Activated naive CD8-positive, alpha-beta T cell treated with anti-CD3 and anti-CD28 coated beads, Interleukin-2, amount 50 U/mL, for 24 hours (primary cell): ENCODE data around the gene CDH13.

ENCODE experiments used
- ATAC-seq: fragments of 150-1000 bp; cut with Tn5 transposase; one replicate; pipeline ENCODE4 v1.10.0; 2021
- DNase-seq: peaks from one replicate; pipeline ENCODE4 v3.0.0; 2021
- H3K27ac Mint-ChIP-seq: one replicate; pipeline ENCODE4 v1.8.0; 2021; ENCODE audit warnings: mild to moderate bottlenecking, mixed read lengths
- H3K27me3 Mint-ChIP-seq: one replicate; pipeline ENCODE4 v1.8.0; 2021; ENCODE audit warnings: mixed read lengths
- H3K36me3 Mint-ChIP-seq: one replicate; pipeline ENCODE4 v1.8.0; 2021; ENCODE audit warnings: low read depth, mixed read lengths
- H3K4me1 Mint-ChIP-seq: one replicate; pipeline ENCODE4 v1.8.0; 2021; ENCODE audit warnings: mixed read lengths
- H3K4me3 Mint-ChIP-seq: one replicate; pipeline ENCODE4 v1.8.0; 2021; ENCODE audit warnings: mild to moderate bottlenecking, moderate library complexity, mixed read lengths
- H3K9me3 Mint-ChIP-seq: one replicate; pipeline ENCODE4 v1.8.0; 2021; ENCODE audit warnings: mixed read lengths

CDH13 gene

GRCh38 chr16:83629426-83629825, 1002.7 kb downstream of the CDH13 start:
- Mint-ChIP-seq H3K36me3 (no peaks in the 10 kb centered on the region), H3K27ac (no peak overlapping the region), H3K9me3 (no peaks in the 10 kb centered on the region), H3K4me1 (no peaks in the 10 kb centered on the region), H3K4me3 (no peak overlapping the region), H3K27me3 (no peaks in the 10 kb centered on the region)
- no peak for DNase-seq
- ATAC-seq: no peak

DNA sequence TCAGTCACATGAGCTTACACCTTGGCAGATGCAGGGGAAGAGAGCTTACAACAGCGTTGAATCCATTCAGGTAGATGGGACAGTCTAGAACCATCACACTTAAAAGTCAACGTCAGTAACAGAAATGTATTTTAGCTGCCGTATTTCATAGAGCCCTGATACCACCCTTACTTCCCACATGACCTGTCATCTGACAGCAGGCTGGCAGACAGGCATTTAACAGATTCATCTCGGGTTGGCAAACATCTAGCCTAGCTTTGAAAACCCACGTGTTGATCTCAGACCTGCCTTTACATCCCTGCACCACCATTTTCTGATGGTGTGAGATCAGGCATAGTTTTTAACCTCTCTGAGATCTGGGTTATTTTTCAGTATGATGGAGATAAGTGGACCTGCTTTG, 1003.1 kb downstream of the CDH13 start:
- Mint-ChIP-seq H3K9me3 (no peaks in the 10 kb centered on the region), H3K4me1 (no peaks in the 10 kb centered on the region), H3K27ac (no peak overlapping the region), H3K36me3 (no peaks in the 10 kb centered on the region), H3K4me3 (no peak overlapping the region), H3K27me3 (no peaks in the 10 kb centered on the region)
- DNase-seq (no peak), ATAC-seq (no peak)

DNA sequence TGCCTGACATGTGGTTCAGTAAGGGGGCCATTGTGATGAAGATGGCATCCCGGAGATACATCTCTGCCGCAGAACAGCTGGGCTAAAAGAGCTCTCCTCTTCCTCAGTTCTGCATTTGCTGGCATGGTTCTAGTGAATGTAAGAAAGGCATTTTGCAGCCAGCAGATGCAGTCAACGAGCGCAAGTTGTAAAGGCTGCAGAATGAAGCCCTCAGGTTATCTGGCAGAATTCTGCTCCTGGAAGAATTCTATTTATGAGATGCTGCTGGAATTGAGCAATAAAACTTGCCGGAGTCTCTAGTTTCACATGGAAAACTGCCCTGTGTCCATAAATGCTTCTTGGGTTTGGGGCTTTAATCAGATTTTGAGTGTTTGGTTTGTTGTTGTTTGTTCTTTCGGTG, 1004.2 kb downstream of the CDH13 start:
- no peak overlapping the region for H3K4me3 Mint-ChIP-seq
- H3K27ac Mint-ChIP-seq: no peak overlapping the region
- H3K9me3 Mint-ChIP-seq: no peaks in the 10 kb centered on the region
- no peaks in the 10 kb centered on the region for H3K27me3 Mint-ChIP-seq
- ATAC-seq: no peak
- DNase-seq: no peak
- no peaks in the 10 kb centered on the region for H3K36me3 Mint-ChIP-seq
- H3K4me1 Mint-ChIP-seq: no peaks in the 10 kb centered on the region

DNA sequence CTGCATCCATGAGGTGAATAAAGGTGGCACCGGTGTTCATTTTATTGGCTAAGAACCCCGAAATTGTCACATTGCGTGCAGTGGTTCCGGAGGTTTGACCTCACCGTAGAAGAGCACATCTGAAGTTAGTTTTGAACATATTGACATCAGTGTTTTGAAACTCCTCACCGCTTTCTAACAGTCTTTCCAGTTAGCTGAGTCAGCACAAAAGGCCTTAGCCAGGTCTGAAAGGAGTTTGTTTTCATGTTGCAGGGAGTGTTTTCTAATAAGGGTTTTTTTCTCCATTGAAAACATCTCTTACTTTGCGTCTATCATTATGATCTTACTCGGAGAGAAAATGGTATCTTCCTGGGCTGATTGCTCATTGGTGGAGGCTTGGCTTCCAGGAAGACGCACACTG, 1006.5 kb downstream of the CDH13 start:
- DNase-seq: no peak
- ATAC-seq: no peak
- H3K4me1 Mint-ChIP-seq: no peaks in the 10 kb centered on the region
- H3K36me3 Mint-ChIP-seq: no peaks in the 10 kb centered on the region
- no peak overlapping the region for H3K4me3 Mint-ChIP-seq
- no peak overlapping the region for H3K27ac Mint-ChIP-seq
- H3K9me3 Mint-ChIP-seq: no peaks in the 10 kb centered on the region
- H3K27me3 Mint-ChIP-seq: peaks cover 4% of the 10 kb centered on the region

DNA sequence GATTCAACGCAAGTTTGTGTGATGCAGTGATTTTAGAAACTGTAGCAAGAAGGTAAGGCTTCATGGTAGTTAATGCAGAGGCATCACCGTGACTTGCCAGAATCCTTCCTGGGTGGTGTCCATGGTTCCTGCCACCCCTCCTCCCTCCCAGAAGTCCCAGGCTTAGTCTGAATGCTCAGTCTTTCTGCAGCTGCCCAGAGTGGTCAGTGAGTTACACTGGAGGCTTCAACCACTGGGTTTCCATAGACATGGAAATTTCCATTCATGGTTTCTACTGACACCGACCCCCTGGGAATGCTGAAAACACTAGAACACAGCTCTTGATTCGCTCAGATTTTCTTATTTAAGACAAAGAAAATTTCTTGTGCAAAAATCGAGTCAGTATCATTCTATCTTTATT, 1021.6 kb downstream of the CDH13 start:
- Mint-ChIP-seq H3K9me3 (peaks cover 3% of the 10 kb centered on the region), H3K4me1 (no peaks in the 10 kb centered on the region), H3K27me3 (no peaks in the 10 kb centered on the region), H3K27ac (no peak overlapping the region), H3K4me3 (no peak overlapping the region), H3K36me3 (no peaks in the 10 kb centered on the region)
- DNase-seq (no peak), ATAC-seq (no peak)

DNA sequence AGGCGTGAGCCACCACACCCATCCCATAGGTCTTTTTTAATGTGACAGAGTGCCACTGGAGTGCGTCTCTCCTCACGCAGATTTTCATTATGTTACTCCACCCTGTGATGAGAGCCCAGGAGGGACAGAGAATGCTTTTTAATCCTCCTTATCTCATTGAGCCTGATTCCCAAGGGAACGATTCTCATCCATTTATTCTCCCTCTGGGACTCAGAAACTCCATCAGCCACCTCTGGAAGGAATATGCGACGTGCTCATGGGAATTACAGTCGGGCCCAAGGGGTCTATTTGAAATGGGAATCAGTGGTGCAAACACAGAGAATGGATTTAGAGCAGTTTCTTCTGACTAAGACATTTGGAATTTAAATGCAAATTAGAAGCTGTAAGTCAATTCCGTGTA, 1025.1 kb downstream of the CDH13 start:
- DNase-seq (no peak), ATAC-seq (no peak)
- no peaks in the 10 kb centered on the region for H3K4me1 Mint-ChIP-seq
- no peaks in the 10 kb centered on the region for H3K36me3 Mint-ChIP-seq
- no peak overlapping the region for H3K4me3 Mint-ChIP-seq
- H3K9me3 Mint-ChIP-seq: no peaks in the 10 kb centered on the region
- no peak overlapping the region for H3K27ac Mint-ChIP-seq
- H3K27me3 Mint-ChIP-seq: peaks cover 2% of the 10 kb centered on the region

DNA sequence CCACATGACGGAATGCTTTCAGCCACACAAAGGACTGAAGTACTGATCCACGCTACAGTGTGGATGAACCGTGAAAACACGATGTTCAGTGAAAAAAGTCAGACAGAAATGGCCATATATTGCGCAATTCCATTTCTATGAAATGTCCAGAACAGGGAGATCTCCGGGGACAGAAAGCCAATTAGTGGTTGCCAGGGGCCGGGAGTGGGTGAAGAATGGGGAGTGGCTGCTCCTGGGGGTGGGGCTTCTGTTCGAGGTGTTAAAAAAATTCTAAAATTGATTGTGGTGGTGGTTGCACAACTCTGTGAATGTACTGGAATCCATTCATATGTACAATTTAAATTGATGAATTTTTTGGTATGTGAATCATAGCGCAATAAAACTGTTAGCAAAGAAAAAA, 1026.2 kb downstream of the CDH13 start:
- no peaks in the 10 kb centered on the region for H3K9me3 Mint-ChIP-seq
- H3K36me3 Mint-ChIP-seq: no peaks in the 10 kb centered on the region
- H3K4me1 Mint-ChIP-seq: no peaks in the 10 kb centered on the region
- DNase-seq (no peak), ATAC-seq (no peak)
- no peak overlapping the region for H3K4me3 Mint-ChIP-seq
- peaks cover 2% of the 10 kb centered on the region for H3K27me3 Mint-ChIP-seq
- H3K27ac Mint-ChIP-seq: no peak overlapping the region

GRCh38 chr16:83653785-83654184, 1027.0 kb downstream of the CDH13 start:
- Mint-ChIP-seq H3K27ac (no peak overlapping the region), H3K9me3 (no peaks in the 10 kb centered on the region), H3K27me3 (peaks cover 2% of the 10 kb centered on the region), H3K36me3 (no peaks in the 10 kb centered on the region), H3K4me1 (no peaks in the 10 kb centered on the region), H3K4me3 (no peak overlapping the region)
- ATAC-seq (no peak), DNase-seq (no peak)

DNA sequence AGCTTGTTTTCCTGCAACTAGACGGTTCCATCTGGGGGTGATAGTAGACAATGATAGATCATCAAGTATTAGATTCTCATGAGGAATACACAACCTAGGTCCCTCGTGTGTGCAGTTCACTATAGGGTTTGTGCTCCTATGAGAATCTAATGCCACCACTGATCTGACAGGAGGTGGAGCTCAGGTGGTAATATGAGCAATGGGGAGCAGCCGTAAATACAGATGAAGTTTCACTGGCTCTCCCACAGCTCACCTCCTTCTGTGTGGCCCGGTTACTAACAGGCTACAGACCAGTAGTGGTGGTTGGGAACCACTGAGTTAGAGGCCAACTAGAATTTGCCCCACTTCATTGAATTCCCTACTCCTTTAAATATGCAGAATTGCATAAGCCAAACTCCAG, 1033.5 kb downstream of the CDH13 start:
- no peak overlapping the region for H3K4me3 Mint-ChIP-seq
- H3K4me1 Mint-ChIP-seq: no peaks in the 10 kb centered on the region
- no peaks in the 10 kb centered on the region for H3K36me3 Mint-ChIP-seq
- H3K27me3 Mint-ChIP-seq: no peaks in the 10 kb centered on the region
- DNase-seq (no peak), ATAC-seq (no peak)
- H3K9me3 Mint-ChIP-seq: no peaks in the 10 kb centered on the region
- no peak overlapping the region for H3K27ac Mint-ChIP-seq

- H3K36me3 Mint-ChIP-seq: no peaks in the 10 kb centered on the region
Measured at GRCh38 chr16:83661656-83662055, 1034.9 kb downstream of the CDH13 start.

GRCh38 chr16:83666449-83666848, 1039.7 kb downstream of the CDH13 start:
- ATAC-seq (no peak), DNase-seq (no peak)
- H3K36me3 Mint-ChIP-seq: no peaks in the 10 kb centered on the region
- H3K4me1 Mint-ChIP-seq: no peaks in the 10 kb centered on the region
- no peak overlapping the region for H3K4me3 Mint-ChIP-seq
- no peaks in the 10 kb centered on the region for H3K27me3 Mint-ChIP-seq
- H3K27ac Mint-ChIP-seq: no peak overlapping the region
- H3K9me3 Mint-ChIP-seq: no peaks in the 10 kb centered on the region

More at GRCh38 chr16:83661656-83662055, 1034.9 kb downstream of the CDH13 start:
- Mint-ChIP-seq H3K4me1 (no peaks in the 10 kb centered on the region), H3K9me3 (no peaks in the 10 kb centered on the region), H3K27me3 (no peaks in the 10 kb centered on the region), H3K27ac (no peak overlapping the region), H3K4me3 (no peak overlapping the region)
- ATAC-seq: no peak
- DNase-seq: no peak

DNA sequence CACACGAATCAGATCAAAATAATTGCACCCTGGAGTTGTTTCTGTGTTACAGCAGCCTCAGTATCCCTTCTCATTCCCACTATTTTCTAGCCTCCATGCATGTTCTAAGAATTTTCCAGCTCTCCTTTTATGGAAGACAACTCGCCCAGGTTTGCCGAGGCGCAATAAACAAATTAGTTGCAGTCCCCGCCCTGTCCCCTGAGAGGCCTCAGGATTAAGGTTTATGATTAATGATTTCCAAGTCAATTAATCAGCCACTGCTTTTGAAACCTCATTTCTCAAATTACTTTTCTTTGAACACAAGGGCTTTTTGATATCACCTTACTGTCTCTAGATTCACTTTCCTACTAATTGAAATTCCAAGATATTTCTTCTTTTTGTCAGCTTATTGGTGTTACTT, 1042.7 kb downstream of the CDH13 start:
- Mint-ChIP-seq H3K27me3 (no peaks in the 10 kb centered on the region), H3K36me3 (no peaks in the 10 kb centered on the region), H3K4me3 (no peak overlapping the region), H3K9me3 (no peaks in the 10 kb centered on the region), H3K4me1 (no peaks in the 10 kb centered on the region), H3K27ac (no peak overlapping the region)
- ATAC-seq (no peak), DNase-seq (no peak)

GRCh38 chr16:83674931-83675535, 1048.3 kb downstream of the CDH13 start:
- H3K4me3 Mint-ChIP-seq: no peak overlapping the region
- DNase-seq (no peak), ATAC-seq (no peak)
- H3K9me3 Mint-ChIP-seq: no peaks in the 10 kb centered on the region
- no peaks in the 10 kb centered on the region for H3K36me3 Mint-ChIP-seq
- H3K27ac Mint-ChIP-seq: no peak overlapping the region
- no peaks in the 10 kb centered on the region for H3K27me3 Mint-ChIP-seq
- H3K4me1 Mint-ChIP-seq: no peaks in the 10 kb centered on the region

DNA sequence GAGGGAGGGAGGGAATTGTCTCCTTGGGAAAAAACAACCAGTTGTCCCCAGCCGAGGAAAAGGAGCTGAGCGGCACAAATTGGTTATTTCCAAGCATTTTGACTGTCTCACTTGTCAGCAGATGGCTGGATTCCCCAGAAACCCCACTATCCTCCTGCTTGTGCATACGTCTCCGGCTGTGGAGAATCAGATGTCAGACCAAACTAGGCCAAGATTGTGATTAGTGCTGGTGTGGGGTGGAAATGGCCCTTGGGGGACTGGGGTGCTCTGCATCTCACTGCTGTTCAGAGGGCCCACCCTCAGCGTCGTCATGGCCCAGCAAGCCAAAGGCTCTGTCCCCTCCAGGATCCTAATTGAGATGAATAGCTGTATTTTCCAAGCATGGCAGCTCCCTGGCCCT, 1049.3 kb downstream of the CDH13 start:
- ATAC-seq: no peak
- Mint-ChIP-seq H3K4me1 (no peaks in the 10 kb centered on the region), H3K27me3 (no peaks in the 10 kb centered on the region), H3K4me3 (no peak overlapping the region), H3K27ac (no peak overlapping the region), H3K36me3 (no peaks in the 10 kb centered on the region), H3K9me3 (no peaks in the 10 kb centered on the region)
- DNase-seq: no peak

GRCh38 chr16:83680980-83681379, 1054.2 kb downstream of the CDH13 start:
- Mint-ChIP-seq H3K9me3 (no peaks in the 10 kb centered on the region), H3K27me3 (no peaks in the 10 kb centered on the region), H3K36me3 (no peaks in the 10 kb centered on the region), H3K4me1 (no peaks in the 10 kb centered on the region), H3K27ac (no peak overlapping the region), H3K4me3 (no peak overlapping the region)
- no peak for DNase-seq
- ATAC-seq: no peak

DNA sequence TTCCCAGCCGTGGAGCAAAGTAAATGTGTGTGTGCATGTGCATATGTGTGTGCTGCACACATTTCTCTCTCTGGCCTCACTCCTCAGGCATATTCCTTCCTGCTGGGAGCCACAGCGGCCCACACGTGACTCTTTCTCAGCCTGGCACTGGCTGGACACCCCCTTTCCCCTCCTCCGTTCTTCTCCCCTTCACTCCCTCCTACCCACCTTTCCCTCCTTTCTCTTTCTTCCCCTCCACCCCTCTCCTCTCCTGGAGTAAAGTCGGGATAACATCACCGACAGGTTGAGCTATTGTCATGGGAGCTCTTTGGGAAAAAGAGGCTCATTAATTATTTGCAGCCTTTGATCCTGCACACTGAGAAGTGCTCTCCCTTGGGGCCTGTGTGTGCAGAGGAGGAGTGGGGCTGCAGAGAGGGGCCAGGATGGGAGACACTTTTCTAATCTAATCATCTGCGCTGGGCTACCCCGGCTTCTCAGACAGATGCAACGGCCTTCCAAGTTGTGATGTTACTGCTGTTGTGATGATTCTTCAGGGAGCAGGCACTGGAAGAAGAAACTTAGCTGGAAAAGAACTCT, 1054.7 kb downstream of the CDH13 start:
- Mint-ChIP-seq H3K4me1 (no peaks in the 10 kb centered on the region), H3K9me3 (no peaks in the 10 kb centered on the region), H3K27ac (no peak overlapping the region), H3K4me3 (no peak overlapping the region), H3K36me3 (no peaks in the 10 kb centered on the region), H3K27me3 (no peaks in the 10 kb centered on the region)
- no peak for DNase-seq
- ATAC-seq: no peak
